ENCODE data around the gene PCDH12.

PCDH12 gene

DNA sequence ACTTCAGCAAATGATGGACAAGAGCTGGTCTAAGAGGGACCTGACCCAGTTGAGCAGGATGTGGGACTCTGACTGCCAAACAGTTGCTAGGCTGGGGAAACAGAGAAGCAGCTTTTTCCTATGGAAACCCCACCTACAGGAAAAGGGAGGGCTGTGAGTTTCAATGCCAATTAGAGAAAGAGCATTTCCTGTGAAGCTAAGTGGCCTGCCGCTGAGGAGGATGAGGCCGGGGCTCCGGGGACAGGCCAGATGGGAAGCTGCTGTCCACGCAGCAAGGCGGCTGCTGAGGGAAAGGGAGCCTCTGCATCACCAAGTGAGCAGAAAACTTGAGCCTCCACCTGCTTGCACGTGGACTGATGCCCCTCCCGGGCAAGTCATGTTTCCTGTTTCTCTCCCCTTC lies at the start of gene PCDH12:
PCDH12 (minus strand) TSS at position 90 of the 400 bp plus-strand sequence. CDS start 351 bp downstream, outside the sequence.
- DNase-seq (ENCODE audit: low read depth), result no peak

DNA sequence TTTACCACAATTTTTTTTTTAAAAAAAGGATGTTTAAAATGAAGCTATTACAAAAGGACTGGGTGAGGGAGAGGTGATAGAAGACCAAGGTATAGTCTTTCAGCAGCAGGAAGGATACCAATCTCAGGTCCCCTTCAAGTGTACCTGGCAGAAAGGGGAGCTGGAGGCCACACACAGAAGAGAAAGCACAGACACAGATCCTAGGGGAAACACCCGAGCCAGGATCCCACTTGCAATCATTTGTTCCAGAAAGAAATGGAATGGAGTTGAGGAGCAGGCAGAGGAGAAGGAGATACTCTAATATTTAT lies 49.2 kb upstream of the PCDH12 start:
- DNase-seq (ENCODE audit: low read depth), result no peak

DNA sequence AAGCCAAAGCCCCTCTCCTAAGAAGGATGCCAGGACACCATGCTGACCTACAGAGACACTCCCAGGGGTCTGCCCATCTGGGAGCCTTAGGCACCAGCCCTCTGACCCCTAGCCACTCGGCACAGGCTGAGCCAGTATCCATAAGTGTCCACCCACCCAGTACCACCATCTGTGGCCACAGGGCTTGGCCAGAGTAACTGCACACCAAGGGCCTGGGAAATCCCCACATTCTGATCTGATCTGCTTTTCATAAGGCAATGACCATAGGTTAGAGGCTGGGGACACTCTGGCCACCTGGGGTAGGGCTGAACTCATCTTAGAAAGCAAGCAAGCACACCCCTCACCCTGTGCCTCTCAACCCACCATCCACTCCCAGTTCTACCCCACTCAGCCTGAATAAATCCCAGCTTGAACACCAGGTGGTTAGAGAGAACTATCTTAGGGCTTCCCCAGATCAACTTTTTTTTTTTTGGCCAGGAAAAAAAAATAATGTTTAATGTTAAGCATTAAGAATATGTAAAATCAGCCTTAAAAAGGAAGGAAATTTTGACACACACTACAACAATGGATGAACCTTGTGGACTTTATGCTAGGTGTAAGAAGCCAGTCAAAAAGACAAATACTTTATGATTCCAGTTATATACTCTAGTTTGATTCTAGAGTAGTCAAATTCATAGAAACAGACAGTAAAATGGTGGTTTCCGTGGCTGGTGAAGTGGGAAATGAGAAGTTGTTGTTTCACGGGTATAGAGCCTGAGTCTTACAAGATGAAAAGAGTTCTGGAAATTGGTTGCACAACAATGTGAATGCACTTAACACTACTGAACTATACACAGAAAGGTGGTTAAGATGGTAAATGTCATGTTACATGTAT lies 48.6 kb upstream of the PCDH12 start:
- DNase-seq (ENCODE audit: low read depth), result no peak

DNA sequence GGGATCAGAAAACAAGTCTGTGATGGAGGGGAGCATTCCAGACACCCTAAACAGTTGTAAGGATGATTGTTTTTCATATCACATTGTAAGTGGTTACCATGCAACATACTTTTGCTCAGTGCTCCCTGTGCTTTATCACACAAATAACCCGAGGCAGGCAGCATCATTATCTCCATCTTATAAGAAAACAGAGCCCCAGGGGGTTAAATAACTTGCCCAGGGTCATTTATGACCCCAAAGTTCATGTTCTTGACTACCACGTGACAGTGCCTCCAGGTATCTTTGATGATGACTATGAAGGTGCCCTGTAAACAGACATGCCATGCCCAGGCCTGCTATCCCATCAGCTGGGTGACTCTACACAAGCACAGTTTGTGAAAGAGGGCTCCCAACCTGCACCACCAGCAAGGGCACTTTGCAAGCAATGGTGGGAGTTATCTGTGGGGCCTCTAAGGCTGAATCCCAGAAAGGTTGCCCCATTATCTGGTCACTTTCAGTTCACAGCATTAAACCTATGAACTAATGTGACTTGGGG lies 45.3 kb upstream of the PCDH12 start:
- DNase-seq (ENCODE audit: low read depth), result no peak

DNA sequence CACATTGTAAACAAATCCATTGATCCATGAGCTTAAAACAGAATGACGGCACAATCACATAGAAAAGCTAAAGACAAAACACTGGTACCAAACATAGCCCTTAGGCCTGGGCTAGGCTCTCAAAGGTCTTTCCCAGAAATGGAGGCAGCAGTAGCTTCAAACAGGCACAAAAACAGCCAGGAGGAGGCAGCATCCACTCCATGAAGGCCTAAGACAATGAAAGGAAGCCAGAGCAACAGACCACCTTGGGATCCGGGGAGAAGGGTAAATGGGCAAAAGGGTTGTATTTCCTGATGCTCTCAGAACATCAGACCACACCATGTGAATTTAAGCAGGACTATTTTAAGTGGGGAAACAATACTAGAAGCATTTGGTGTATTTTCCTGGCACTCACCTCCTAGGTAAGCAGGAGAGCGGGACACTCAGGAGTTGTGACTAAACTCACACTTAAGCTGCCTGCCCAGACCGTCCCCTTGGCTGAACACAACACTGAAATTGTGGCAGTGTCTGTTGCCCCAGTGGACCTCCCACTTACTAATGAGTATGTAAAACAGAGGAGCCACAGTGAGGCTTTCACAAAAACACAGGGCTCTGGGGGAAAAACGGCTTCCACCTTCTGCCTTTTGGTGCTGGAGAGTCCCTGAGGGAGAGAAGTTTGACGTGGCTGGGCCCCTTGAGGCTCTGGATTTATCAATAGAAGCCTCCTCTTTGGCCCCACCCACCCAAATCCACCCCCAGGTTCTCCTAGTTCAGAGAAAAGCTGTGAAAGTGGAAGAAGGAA lies 42.9 kb upstream of the PCDH12 start:
- DNase-seq (ENCODE audit: low read depth), result no peak

DNA sequence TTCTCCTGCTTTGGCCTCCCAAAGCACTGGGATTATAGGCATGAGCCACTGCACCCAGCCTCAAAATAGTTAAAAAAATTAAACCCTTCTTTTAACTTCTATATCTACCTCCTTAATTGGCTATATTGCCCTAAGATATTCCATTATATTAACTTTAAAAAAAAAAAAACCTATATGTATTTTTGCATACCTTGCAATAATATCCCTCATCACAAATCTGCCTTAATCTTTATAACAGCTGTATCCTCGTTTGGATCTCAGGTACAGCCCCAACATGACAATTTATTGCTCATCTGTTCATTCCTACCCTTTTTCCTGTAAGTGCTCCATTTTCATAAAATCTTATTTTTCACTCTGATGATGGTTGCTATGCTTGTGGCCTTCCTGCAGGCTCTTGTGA lies 42.2 kb upstream of the PCDH12 start:
- DNase-seq (ENCODE audit: low read depth), result no peak

DNA sequence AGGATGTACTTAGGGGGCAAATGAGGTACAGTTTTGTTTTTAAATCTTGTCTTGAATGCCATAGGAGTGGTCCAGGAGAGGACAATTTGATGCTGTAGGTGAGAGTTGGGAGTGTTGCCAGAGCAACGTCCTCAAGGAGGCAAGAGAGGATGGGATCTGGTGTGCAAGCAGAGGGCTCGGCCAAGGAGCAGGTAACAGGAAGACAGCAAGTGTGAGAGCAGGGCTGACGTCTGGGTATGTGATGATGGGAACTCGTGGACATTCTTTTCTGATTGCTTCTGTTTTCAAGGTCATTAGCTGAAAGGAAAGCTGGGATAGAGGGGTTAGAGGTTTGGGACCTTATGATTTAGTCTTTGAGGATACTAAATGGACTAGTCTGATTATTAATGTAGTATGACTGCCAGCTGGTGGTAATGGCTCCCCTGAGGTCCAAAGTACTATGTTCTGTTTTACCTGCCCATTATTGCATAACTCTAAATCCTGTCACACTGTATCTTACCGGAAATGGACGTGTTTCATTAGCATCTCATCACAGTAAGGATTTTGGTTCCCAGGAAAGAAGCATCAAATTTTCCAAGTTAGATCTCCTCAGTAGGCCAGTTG lies 39.5 kb upstream of the PCDH12 start:
- no peak for DNase-seq (ENCODE audit: low read depth)

DNA sequence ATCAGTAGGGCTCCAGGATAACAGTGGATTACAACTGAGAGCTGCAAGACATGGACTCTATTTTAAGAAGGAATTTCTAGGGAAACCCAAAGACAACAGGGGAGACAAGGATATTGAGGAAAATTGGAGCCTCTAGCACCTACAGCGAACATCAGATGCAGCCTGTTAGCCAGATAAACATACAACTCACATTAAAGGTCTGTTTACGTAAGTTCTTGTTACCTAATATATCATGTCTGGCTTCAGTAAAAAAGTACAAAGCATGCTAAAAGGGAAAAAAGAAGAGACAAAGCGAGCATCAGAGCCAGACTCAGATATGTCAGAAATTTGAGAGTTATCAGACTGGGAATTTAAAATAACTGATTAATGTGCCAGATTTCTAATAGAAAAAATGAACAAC lies 37.7 kb upstream of the PCDH12 start:
- no peak for DNase-seq (ENCODE audit: low read depth)

DNA sequence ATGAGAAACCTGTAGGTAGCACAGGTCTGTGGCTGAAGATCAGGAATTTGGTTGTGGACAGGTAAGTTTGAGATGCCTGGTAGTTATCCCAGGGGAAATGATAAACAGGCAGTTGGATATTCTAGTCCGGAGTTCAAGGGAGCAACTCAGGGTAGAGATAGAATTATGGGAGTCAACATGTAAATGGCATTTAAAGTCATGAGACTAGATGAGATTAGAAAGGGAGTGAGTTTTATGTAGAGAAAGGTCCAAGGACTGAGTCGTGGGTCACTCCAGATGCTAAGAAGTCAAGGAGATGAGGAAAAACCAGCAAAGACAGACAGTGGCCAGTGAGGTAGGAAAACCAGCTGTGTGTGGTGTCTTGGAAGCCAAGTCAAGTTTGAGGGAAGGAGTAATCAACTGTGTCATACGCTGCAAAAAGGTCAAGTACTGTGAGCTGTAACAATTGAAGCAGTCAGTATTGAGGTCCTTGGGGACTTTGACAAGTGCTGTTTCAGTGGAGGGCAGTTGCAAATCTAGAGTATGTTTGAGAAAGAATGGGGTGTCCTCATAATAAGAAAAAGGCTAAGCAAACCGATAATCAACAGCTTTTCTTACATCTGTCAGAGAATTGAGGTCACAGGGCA lies 36.6 kb upstream of the PCDH12 start:
- DNase-seq (ENCODE audit: low read depth), result no peak

DNA sequence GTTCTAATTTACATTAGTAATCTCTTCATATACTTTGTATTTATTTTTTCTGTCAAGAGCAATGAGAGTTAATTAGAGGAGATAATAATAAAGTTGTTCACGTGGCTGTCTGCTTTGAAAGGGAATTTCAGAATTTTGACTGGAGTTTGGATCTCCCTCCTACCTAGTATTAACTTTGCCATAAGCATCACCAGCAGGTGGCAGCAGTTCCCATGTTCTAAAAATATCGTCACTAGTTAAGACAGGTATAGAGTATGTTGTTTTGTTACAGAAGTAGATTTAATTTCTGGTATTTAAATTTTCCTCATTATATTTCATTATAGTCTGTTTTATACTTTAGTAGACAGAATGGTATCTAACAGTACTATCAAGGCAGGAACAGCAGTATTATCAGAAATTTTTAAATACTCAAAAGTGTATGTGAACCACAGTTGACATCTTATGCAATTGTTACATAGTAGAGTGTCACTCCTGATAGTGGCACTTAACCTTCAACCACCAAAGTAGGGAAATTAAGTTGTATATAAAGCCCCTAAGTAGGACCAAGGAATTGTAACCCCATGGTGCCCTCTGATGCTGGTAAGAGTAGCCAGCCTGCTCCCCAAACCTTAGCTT lies 34.5 kb upstream of the PCDH12 start:
- DNase-seq (ENCODE audit: low read depth), result no peak

DNA sequence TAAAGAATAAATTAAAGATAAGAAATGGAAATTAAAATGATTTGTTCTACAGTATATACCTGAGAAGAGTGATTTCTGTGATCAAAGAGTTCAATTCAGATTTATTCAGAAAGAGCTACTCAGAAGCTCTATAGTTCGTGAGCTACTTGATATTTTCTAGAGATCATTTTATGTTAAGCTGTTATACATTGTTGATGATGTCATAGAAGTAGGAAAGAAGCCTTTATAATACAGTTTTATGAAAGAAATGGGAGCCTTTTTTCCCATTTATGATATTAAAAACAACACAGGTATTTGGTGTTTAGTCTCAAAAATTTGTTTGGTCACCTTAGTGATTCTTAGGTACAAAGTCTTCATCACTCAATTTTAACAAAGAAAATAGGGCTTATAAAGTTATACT lies 31.7 kb upstream of the PCDH12 start:
- no peak for DNase-seq (ENCODE audit: low read depth)

DNA sequence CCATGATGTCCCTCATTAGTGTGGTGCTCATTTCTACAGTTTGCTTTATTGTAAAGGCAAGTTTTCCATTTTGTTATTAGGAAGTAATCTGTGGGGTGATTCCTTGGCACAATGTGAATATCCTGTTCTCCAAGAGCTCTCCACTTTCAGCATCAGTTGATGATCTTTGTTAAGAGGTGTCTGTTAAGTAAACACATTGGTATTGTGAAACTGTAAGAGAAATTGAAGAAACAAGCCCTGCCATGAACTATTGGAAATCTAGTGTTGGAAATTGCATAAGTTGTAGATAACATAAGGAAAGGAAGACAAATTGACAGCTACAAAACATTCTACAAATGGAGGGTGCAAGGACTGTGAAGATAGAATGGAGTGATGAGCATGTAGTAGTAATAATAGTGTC lies 28.1 kb upstream of the PCDH12 start:
- DNase-seq (ENCODE audit: low read depth), result no peak

DNA sequence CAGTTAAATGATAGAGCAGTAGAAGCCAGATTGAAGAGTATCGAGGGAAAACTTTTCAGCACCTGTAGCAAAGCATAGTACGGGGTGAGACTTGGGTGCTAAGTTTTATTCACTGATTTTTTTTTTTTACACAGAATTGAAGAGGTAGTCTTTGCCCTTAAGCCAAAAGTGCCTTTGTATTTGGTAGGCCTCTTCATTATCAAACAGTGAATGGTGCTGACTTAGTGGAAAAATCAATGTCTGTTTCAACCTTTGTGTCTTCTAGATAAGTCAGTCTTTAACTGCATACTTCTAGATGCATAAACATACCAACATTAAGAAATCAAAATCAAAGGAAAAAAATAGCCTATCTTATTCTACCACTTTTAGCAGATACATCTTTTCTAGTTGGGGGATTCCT lies 24.6 kb upstream of the PCDH12 start:
- DNase-seq (ENCODE audit: low read depth), result no peak

DNA sequence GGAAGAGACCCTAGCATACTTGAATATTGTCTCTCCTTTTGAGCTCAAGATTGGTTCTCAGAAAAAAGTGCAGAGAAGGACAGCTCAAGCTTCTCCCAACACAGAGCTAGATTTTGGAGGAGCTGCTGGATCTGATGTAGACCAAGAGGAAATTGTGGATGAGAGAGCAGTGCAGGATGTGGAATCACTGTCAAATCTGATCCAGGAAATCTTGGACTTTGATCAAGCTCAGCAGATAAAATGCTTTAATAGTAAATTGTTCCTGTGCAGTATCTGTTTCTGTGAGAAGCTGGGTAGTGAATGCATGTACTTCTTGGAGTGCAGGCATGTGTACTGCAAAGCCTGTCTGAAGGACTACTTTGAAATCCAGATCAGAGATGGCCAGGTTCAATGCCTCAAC lies 20.4 kb upstream of the PCDH12 start:
- no peak for DNase-seq (ENCODE audit: low read depth)

DNA sequence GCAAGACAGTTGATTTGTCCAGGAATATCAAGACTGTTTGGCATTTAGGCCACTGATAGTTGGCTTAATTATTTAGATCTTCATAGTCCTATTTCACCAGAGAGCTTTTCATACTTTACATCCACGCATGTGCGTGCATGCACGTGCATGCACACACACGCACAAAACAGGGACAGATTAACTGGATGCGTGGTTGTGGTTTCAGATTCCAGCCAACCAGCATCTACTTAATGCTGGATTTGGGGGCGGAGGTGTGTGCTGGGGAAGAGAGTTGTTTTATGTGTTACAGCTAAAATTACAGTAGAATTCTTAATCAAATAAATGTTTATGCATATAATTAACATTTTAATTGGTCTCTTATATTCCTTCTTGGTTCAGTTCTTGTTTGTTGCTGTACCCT lies 18.2 kb upstream of the PCDH12 start:
- no peak for DNase-seq (ENCODE audit: low read depth)

DNA sequence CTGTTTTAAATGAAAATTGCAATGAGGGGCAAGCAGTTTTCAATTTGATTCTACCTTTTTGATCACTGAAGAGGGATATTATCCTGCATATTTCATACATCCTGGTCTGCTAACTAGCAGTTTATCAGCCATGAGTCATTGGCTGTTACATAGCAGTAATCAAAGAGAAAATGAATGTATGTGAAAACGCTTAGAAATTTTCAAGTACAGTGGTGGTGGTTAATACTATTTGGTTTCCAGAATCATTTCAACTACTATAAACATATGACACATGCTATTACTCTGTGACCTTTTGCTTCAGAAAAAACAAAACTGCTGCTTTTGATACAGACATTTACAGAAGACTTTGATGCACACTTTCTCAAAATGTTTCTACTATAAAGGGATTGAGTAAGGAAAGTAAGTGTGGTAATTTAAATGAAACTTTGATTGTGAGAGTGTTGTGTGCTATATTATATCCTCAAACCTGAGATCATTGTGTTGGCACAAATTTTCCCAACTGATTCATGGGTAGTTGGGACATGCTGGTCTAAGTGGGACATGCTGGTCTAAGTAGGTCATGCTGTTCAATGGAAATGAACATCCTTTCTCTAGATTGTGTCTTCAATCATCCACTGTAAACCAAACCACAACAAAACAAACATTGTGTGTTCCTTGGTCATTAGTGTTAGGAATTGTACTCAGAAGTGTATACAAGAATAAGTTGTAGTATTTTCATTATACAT lies 16.0 kb upstream of the PCDH12 start:
- DNase-seq (ENCODE audit: low read depth), result no peak

DNA sequence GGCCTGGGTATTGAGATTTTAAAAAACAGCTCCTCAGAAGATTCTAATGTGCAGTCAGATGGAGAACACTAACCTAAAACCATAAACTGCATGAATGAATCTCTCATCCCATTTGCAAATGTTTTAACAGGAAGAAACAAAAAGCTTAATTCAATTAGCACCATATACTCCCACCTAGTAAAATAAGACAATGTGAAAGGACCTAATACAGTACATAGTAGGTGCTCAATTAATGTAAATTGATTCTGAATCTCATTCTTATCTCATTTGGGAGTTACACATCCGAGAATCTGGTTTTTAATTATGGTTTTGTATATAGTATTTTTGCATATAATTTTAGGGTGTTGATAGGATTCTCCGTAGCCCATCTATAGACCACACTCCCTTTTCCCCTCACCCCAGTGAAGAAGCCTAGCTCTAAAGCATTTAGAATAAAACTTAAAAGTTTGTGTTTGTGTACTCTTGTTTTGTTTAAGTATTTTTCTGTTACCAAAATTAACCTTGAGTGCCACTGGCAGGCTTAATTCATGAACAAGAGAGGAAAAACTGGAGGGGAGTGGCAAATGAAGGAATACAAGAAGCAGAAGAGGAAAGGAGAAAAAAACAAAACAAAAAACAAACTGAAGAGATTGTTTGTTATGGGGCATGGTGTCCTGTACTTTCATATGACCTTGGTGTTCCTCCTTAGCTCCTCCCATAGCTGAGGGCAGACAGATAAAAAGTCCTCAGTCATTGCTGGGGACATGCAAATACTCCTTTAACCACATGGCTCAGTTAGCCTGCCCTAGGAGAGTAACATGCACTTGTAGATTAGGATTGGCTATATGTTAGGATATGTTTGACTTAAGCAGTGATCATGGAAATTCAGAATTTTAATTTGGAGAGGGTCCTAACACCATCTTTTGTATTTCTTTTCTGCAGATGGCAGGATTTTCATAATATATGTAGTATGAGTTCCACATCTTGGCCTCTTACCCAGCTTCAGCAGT lies 12.1 kb upstream of the PCDH12 start:
- no peak for DNase-seq (ENCODE audit: low read depth)

DNA sequence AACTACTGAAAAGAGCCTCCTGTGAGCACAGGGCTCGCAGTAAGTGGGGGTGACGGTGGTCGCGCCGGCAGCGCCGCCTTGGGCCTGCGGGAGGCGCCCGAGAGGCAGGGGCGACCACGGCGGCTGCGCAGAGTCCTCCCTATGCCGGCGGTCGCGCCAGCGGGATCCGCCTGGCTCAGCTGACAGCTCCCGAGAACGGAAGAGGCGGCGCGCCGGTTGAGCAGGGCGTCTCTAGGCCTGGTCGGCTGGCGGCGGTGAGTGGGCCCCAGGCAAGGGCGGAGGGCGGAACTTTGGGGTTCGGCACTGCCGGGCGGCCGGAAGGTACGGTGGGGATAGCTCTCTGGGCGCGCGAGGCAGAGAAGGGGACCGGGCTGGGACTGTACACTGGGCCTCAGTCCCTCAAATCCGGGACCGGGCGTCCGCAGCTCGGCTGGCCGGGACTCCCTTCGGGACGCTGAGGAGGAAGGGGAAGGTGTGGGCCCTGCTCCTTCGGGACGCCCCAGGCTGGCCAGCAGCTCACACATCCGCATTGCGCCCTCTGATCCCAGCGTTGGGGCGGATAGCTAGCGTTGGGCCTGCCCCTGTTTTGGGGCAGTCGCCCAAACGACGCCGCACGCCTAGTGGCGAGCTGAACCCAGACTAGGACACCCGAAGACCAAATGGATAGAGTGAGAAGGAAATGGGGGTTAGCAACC lies 11.1 kb upstream of the PCDH12 start, which contains the start of gene RNF14:
RNF14 (plus strand) TSS at position 192 of the 695 bp plus-strand sequence. CDS start 4,484 bp downstream, outside the sequence.
- peak; percentile 89 for DNase-seq (ENCODE audit: low read depth)

DNA sequence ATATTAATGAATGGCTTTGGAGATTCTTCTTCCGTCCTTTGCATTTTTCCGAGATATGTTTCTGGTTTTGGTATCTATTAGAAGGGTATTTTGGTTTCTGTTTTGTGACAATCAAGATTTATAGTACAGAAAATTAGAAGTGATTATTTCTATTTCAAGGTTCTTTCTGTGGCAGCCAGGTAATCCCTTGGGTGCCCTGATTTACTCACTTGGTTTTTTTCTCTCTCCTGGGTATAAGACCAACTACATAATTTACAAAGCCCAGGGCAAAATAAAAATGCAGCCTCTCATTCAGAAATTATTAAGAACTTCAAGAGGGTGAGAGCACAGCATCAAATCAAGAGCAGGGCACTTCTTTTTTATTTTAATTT lies 8.9 kb upstream of the PCDH12 start:
- no peak for DNase-seq (ENCODE audit: low read depth)

Measured in fibroblast of the conjunctiva (primary cell).